ENCODE data around the gene DGUOK.

The DGUOK gene

GRCh38 chr2:73993376-73993775, 66.7 kb downstream of the DGUOK start:
- Mint-ChIP-seq H3K27ac (ENCODE audit: low read depth) (peak overlapping the region; percentile 10), H3K9me3 (no peaks in the 10 kb centered on the region), H3K27me3 (no peaks in the 10 kb centered on the region), H3K4me3 (no peak overlapping the region), H3K4me1 (peaks cover 61% of the 10 kb centered on the region), H3K36me3 (ENCODE audit: insufficient read depth) (peaks cover 10% of the 10 kb centered on the region)
- DNase-seq (ENCODE audit: low spot score in 2 of 2), result no peak
- no peak for ATAC-seq (replicated peaks; ENCODE audit: extremely low read depth, poor library complexity, severe bottlenecking)

GRCh38 chr2:73993778-73994177, 67.1 kb downstream of the DGUOK start:
- no peaks in the 10 kb centered on the region for H3K9me3 Mint-ChIP-seq
- ATAC-seq (replicated peaks; ENCODE audit: extremely low read depth, poor library complexity, severe bottlenecking) (no peak), DNase-seq (ENCODE audit: low spot score in 2 of 2) (no peak)
- H3K4me1 Mint-ChIP-seq, result peaks cover 61% of the 10 kb centered on the region
- H3K27me3 Mint-ChIP-seq, result no peaks in the 10 kb centered on the region
- H3K27ac Mint-ChIP-seq (ENCODE audit: low read depth), result peak overlapping the region; percentile 10
- H3K36me3 Mint-ChIP-seq (ENCODE audit: insufficient read depth), result peaks cover 8% of the 10 kb centered on the region
- no peak overlapping the region for H3K4me3 Mint-ChIP-seq

- H3K27ac Mint-ChIP-seq (ENCODE audit: low read depth), result no peak overlapping the region
- no peaks in the 10 kb centered on the region for H3K27me3 Mint-ChIP-seq
- H3K4me3 Mint-ChIP-seq, result no peak overlapping the region
- H3K4me1 Mint-ChIP-seq, result peaks cover 63% of the 10 kb centered on the region
- DNase-seq (ENCODE audit: low spot score in 2 of 2) (no peak), ATAC-seq (replicated peaks; ENCODE audit: extremely low read depth, poor library complexity, severe bottlenecking) (no peak)
- no peaks in the 10 kb centered on the region for H3K9me3 Mint-ChIP-seq
- peaks cover 8% of the 10 kb centered on the region for H3K36me3 Mint-ChIP-seq (ENCODE audit: insufficient read depth)
These were observed 67.6 kb downstream of the DGUOK start for GRCh38 chr2:73994178-73994831.

- Mint-ChIP-seq H3K4me3 (no peak overlapping the region), H3K36me3 (ENCODE audit: insufficient read depth) (peaks cover 7% of the 10 kb centered on the region), H3K27me3 (no peaks in the 10 kb centered on the region), H3K9me3 (no peaks in the 10 kb centered on the region), H3K4me1 (peaks cover 65% of the 10 kb centered on the region), H3K27ac (ENCODE audit: low read depth) (no peak overlapping the region)
- ATAC-seq (replicated peaks; ENCODE audit: extremely low read depth, poor library complexity, severe bottlenecking), result no peak
- no peak for DNase-seq (ENCODE audit: low spot score in 2 of 2)
These were observed 69.1 kb downstream of the DGUOK start for GRCh38 chr2:73995810-73996209.

- Mint-ChIP-seq H3K4me1 (peaks cover 74% of the 10 kb centered on the region), H3K9me3 (no peaks in the 10 kb centered on the region), H3K27ac (ENCODE audit: low read depth) (peak overlapping the region; percentile 67), H3K27me3 (no peaks in the 10 kb centered on the region), H3K36me3 (ENCODE audit: insufficient read depth) (peaks cover 5% of the 10 kb centered on the region), H3K4me3 (no peak overlapping the region)
- DNase-seq (ENCODE audit: low spot score in 2 of 2) (no peak), ATAC-seq (replicated peaks; ENCODE audit: extremely low read depth, poor library complexity, severe bottlenecking) (no peak)
These were observed 71.1 kb downstream of the DGUOK start for GRCh38 chr2:73997813-73998212.

GRCh38 chr2:73998451-73998850, 71.8 kb downstream of the DGUOK start:
- Mint-ChIP-seq H3K4me1 (peaks cover 72% of the 10 kb centered on the region), H3K27me3 (no peaks in the 10 kb centered on the region)
- DNase-seq (ENCODE audit: low spot score in 2 of 2), result no peak

GRCh38 chr2:73998933-73999332, 72.3 kb downstream of the DGUOK start:
- Mint-ChIP-seq H3K27ac (ENCODE audit: low read depth) (no peak overlapping the region), H3K27me3 (no peaks in the 10 kb centered on the region), H3K4me1 (peaks cover 70% of the 10 kb centered on the region), H3K9me3 (no peaks in the 10 kb centered on the region), H3K36me3 (ENCODE audit: insufficient read depth) (peaks cover 6% of the 10 kb centered on the region), H3K4me3 (no peak overlapping the region)
- ATAC-seq (replicated peaks; ENCODE audit: extremely low read depth, poor library complexity, severe bottlenecking) (no peak), DNase-seq (ENCODE audit: low spot score in 2 of 2) (no peak)

More at GRCh38 chr2:73998451-73998850, 71.8 kb downstream of the DGUOK start:
- H3K36me3 Mint-ChIP-seq (ENCODE audit: insufficient read depth), result peaks cover 6% of the 10 kb centered on the region
- ATAC-seq (replicated peaks; ENCODE audit: extremely low read depth, poor library complexity, severe bottlenecking), result no peak
- no peaks in the 10 kb centered on the region for H3K9me3 Mint-ChIP-seq
- H3K4me3 Mint-ChIP-seq, result no peak overlapping the region
- no peak overlapping the region for H3K27ac Mint-ChIP-seq (ENCODE audit: low read depth)

GRCh38 chr2:73999881-74000597, 73.4 kb downstream of the DGUOK start:
- Mint-ChIP-seq H3K27me3 (no peaks in the 10 kb centered on the region), H3K4me3 (peak overlapping the region; percentile 79), H3K4me1 (peaks cover 73% of the 10 kb centered on the region), H3K27ac (ENCODE audit: low read depth) (peak overlapping the region; percentile 4), H3K9me3 (no peaks in the 10 kb centered on the region), H3K36me3 (ENCODE audit: insufficient read depth) (peaks cover 8% of the 10 kb centered on the region)
- DNase-seq (ENCODE audit: low spot score in 2 of 2), result no peak
- no peak for ATAC-seq (replicated peaks; ENCODE audit: extremely low read depth, poor library complexity, severe bottlenecking)

GRCh38 chr2:74000666-74001065, 74.0 kb downstream of the DGUOK start:
- DNase-seq (ENCODE audit: low spot score in 2 of 2) (no peak), ATAC-seq (replicated peaks; ENCODE audit: extremely low read depth, poor library complexity, severe bottlenecking) (no peak)
- H3K27ac Mint-ChIP-seq (ENCODE audit: low read depth), result peak overlapping the region; percentile 91
- H3K4me1 Mint-ChIP-seq, result peaks cover 73% of the 10 kb centered on the region
- H3K9me3 Mint-ChIP-seq, result no peaks in the 10 kb centered on the region
- H3K4me3 Mint-ChIP-seq, result peak overlapping the region; percentile 79
- H3K27me3 Mint-ChIP-seq, result no peaks in the 10 kb centered on the region
- H3K36me3 Mint-ChIP-seq (ENCODE audit: insufficient read depth), result peaks cover 8% of the 10 kb centered on the region

GRCh38 chr2:74001121-74001520, 74.4 kb downstream of the DGUOK start:
- no peak for ATAC-seq (replicated peaks; ENCODE audit: extremely low read depth, poor library complexity, severe bottlenecking)
- Mint-ChIP-seq H3K9me3 (no peaks in the 10 kb centered on the region), H3K4me1 (peaks cover 73% of the 10 kb centered on the region), H3K36me3 (ENCODE audit: insufficient read depth) (peaks cover 8% of the 10 kb centered on the region), H3K4me3 (peak overlapping the region; percentile 79), H3K27ac (ENCODE audit: low read depth) (peak overlapping the region; percentile 91), H3K27me3 (no peaks in the 10 kb centered on the region)
- DNase-seq (ENCODE audit: low spot score in 2 of 2), result no peak

GRCh38 chr2:74001781-74002504, 75.3 kb downstream of the DGUOK start:
- H3K27ac Mint-ChIP-seq (ENCODE audit: low read depth), result peak overlapping the region; percentile 91
- H3K4me1 Mint-ChIP-seq, result peaks cover 72% of the 10 kb centered on the region
- H3K9me3 Mint-ChIP-seq, result no peaks in the 10 kb centered on the region
- peak overlapping the region; percentile 79 for H3K4me3 Mint-ChIP-seq
- H3K27me3 Mint-ChIP-seq, result no peaks in the 10 kb centered on the region
- no peak for DNase-seq (ENCODE audit: low spot score in 2 of 2)
- peaks cover 6% of the 10 kb centered on the region for H3K36me3 Mint-ChIP-seq (ENCODE audit: insufficient read depth)
- peak; percentile 57 for ATAC-seq (replicated peaks; ENCODE audit: extremely low read depth, poor library complexity, severe bottlenecking)

GRCh38 chr2:74002505-74003421, 76.1 kb downstream of the DGUOK start:
- H3K4me1 Mint-ChIP-seq, result peaks cover 67% of the 10 kb centered on the region
- no peaks in the 10 kb centered on the region for H3K9me3 Mint-ChIP-seq
- H3K27me3 Mint-ChIP-seq, result no peaks in the 10 kb centered on the region
- H3K27ac Mint-ChIP-seq (ENCODE audit: low read depth), result peak overlapping the region; percentile 19
- peak overlapping the region; percentile 79 for H3K4me3 Mint-ChIP-seq
- H3K36me3 Mint-ChIP-seq (ENCODE audit: insufficient read depth), result peaks cover 6% of the 10 kb centered on the region
- peak; percentile 94 for ATAC-seq (replicated peaks; ENCODE audit: extremely low read depth, poor library complexity, severe bottlenecking)
- peak; percentile 61 to 64 for DNase-seq (ENCODE audit: low spot score in 2 of 2)

All from central memory CD8-positive, alpha-beta T cell (primary cell).